BE2C (cell line): Measurements from ENCODE around the gene CIB2.
A peak's percentile ranks its signal among the peaks of the same experiment; 100 is the strongest.

Source experiments
- DNase-seq: peaks from one replicate; pipeline ENCODE4 v3.0.0-alpha.2; 2020
- H3K27me3 ChIP-seq: fragments of 250-450 bp; sonication (Bioruptor Pico); 2 replicates; pipeline ENCODE4 v1.5.1; 2020; ENCODE audit warnings: mild to moderate bottlenecking
- H3K36me3 ChIP-seq: fragments of 250-450 bp; sonication (Bioruptor Pico); 2 replicates; pipeline ENCODE4 v1.5.1; 2020; ENCODE audit warnings: mild to moderate bottlenecking
- H3K4me1 ChIP-seq: fragments of 250-450 bp; sonication (Bioruptor Pico); 2 replicates; pipeline ENCODE4 v1.5.1; 2020
- H3K4me3 ChIP-seq: 2 replicates; pipeline ENCODE4 v1.5.1; 2011; ENCODE audit warnings: low read depth, low read length
- H3K9me3 ChIP-seq: fragments of 250-450 bp; sonication (Bioruptor Pico); 2 replicates; pipeline ENCODE4 v1.5.1; 2020
- TF ChIP-seq, protein P1 (sequence below): IDR thresholded peaks from 2 replicates; pipeline ENCODE4 v1.5.1; 2012; ENCODE audit warnings: mild to moderate bottlenecking, low read depth, low read length

Gene CIB2

DNA sequence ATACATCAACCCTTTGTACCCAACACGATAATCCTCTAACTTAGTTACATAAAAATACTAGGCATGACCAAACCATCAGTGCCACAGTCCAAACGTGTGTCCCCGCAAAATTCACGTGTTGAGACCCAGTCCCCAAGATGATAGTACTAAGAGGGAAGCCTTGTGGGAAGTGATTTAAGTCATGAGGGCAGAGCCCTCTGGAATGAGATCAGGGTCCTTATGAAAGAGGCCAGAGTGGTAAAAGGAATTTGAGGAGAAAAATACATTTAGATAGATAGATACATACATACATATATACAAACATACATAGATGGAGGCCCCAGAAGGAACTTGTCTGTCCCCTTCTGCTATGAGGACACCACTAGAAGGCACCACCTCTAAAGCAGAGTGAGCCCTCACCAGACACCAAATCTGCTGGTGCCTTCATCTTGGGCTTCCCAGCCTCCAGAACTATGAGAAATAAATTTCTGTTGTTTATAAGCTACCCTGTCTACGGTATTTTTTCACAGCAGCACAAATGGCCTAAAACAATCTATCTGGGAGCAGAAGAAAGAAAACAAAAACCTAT is 61.7 kb downstream of the CIB2 start:
- Histone ChIP-seq H3K4me3 (no peak overlapping the region), H3K9me3 (no peaks in the 10 kb centered on the region), H3K4me1 (peaks cover 39% of the 10 kb centered on the region), H3K36me3 (no peaks in the 10 kb centered on the region; the same call in 1 of the 2 replicates), H3K27me3 (no peaks in the 10 kb centered on the region)
- DNase-seq, result no peak
- TF ChIP-seq, protein P1, sequence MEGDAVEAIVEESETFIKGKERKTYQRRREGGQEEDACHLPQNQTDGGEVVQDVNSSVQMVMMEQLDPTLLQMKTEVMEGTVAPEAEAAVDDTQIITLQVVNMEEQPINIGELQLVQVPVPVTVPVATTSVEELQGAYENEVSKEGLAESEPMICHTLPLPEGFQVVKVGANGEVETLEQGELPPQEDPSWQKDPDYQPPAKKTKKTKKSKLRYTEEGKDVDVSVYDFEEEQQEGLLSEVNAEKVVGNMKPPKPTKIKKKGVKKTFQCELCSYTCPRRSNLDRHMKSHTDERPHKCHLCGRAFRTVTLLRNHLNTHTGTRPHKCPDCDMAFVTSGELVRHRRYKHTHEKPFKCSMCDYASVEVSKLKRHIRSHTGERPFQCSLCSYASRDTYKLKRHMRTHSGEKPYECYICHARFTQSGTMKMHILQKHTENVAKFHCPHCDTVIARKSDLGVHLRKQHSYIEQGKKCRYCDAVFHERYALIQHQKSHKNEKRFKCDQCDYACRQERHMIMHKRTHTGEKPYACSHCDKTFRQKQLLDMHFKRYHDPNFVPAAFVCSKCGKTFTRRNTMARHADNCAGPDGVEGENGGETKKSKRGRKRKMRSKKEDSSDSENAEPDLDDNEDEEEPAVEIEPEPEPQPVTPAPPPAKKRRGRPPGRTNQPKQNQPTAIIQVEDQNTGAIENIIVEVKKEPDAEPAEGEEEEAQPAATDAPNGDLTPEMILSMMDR, result no peak

DNA sequence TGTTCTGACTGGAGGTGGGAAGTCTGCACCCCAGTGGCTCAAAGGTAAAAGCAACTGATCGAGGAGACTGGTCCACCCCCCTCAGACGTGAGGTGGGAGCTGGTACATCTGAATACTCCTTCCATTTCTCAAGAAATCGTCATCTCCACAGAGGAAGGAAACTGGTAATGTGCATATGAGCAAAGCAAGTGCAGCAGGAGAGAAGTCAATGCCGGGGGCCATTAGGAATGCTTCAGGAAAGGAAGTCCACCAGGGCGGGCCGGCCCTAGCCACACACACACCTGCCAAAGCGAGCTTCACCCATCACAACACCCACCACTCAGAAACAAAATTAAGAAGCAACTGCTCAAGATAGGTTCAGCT is 62.2 kb downstream of the CIB2 start:
- TF ChIP-seq, protein P1, result no peak
- H3K27me3 ChIP-seq, result no peaks in the 10 kb centered on the region
- DNase-seq, result no peak
- H3K36me3 ChIP-seq, result no peaks in the 10 kb centered on the region; the same call in 1 of the 2 replicates
- H3K4me3 ChIP-seq, result no peak overlapping the region
- no peaks in the 10 kb centered on the region for H3K9me3 ChIP-seq
- peaks cover 39% of the 10 kb centered on the region for H3K4me1 ChIP-seq

DNA sequence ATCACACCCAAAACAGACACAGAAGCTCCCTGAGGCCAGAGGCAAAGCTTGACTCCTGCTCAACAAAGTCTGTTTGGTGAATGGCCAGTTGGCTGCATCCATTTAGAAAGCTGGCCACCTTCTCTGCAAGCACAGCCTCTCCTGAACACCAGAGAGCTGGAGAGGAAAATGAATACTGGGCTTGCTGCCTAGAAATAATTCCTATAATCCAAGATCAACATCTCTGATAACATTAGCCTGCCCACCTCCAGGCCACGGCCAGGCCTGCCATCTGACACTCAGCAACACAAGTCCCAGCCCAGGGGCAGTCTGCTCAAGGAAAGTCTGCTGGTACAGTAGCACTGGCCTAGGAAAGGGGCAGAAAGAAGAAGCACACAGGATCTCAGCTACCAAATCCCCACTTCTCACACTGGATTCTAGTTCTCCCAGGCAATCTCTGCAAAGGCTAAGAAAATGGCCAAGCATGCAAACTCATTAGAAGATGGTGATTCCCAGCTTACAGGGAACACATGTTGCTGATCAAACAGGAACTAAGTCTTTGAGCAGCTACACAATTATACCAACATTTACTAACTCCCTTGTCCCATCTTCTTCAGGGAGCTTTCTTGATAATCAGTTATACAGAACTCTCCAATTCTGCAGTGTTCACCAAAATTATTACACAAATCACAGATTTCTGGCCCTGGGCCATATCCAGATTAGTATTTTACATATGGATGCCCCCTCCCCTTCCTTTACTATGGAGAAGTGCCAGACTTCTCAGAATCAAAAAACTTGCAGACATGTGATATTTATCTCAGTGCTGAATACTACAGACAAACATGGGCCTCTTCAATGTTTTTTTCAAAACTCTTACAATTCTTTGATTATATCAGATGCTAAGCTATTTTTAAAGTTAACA is 63.7 kb downstream of the CIB2 start:
- Histone ChIP-seq H3K36me3 (no peaks in the 10 kb centered on the region; the same call in 1 of the 2 replicates), H3K4me1 (peaks cover 39% of the 10 kb centered on the region), H3K4me3 (peak overlapping the region; percentile 9; the same call in 1 of the 2 replicates), H3K27me3 (no peaks in the 10 kb centered on the region), H3K9me3 (no peaks in the 10 kb centered on the region)
- TF ChIP-seq, protein P1, result no peak; the same call in 1 of the 2 replicates
- peak; percentile 80 for DNase-seq

DNA sequence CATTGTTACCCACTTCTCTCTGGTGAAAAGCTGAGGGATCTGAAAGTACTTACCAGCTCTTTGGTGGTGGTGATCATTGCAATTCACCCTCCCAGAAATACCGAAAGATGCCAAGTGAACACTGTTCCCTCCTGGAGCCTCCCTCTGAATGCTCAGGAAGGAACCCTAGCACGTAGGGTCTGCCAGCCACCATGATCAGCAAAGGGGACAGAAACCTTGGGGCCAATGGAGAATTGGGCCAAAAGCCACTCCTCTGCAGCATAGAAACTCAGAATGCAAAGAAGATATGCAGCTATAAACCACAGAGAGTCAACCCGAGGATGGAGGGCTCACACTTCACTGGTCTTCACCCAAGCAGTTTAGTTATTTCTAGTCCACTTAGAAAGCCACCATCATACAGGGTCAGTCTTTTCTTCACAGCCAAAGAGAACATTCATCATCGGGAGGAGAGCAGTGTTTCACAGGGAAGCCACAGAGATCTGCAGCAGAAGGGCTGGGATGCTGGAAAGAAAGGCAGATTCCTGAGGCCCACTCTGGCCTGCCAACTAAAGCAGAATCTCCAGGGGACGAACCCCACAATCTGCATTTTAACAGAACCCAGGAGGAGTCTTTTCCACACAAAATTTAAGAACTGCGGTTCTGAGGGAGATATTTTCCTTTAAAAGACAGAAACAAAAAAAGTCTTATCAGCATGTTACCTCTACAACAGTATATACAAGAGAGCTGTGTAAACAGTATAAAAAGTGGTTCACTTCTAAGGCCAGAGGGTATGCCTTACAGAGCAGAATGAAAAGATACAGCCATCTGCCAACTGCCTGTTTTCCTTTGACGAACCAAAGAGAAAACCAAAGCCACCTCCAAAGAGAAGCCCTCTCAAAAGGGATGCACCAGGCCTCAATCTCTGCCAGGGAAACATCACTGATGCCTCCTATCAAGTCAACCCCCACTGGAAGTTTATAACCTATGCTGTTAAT is 65.0 kb downstream of the CIB2 start:
- no peak for DNase-seq
- H3K9me3 ChIP-seq, result no peaks in the 10 kb centered on the region
- H3K4me1 ChIP-seq, result peaks cover 42% of the 10 kb centered on the region
- H3K4me3 ChIP-seq, result no peak overlapping the region
- no peaks in the 10 kb centered on the region for H3K27me3 ChIP-seq
- TF ChIP-seq, protein P1, result no peak
- no peaks in the 10 kb centered on the region; the same call in 1 of the 2 replicates for H3K36me3 ChIP-seq

DNA sequence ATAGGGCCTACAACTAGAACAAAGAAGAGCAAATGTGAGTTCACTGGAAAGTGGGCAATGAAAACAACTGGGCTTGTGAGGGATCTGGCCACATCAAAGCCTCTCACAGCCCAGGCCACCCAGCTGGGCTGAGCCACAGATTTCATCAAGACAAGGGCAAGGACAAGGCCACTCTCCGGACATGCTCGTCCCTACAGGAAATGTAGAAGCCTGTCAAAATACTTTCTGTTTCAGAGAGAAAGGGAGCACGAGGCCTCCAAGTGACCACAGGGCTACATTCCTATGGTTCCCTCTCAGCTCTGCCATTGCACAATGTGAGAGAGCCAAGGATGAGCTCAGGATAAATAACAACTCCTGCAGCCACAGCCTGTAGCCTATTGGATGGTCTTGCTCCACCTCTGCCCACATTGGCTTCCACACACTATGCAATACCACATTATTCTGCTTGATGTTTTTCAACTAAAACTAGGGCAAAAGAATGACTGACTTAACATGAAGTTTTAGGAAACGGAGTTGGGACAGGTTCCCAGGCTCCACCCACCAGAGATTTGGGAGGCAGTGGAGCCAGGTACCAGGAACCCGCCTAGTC is 65.9 kb downstream of the CIB2 start:
- Histone ChIP-seq H3K27me3 (no peaks in the 10 kb centered on the region), H3K9me3 (no peaks in the 10 kb centered on the region), H3K36me3 (no peaks in the 10 kb centered on the region; the same call in 1 of the 2 replicates), H3K4me1 (peaks cover 42% of the 10 kb centered on the region), H3K4me3 (no peak overlapping the region)
- DNase-seq, result no peak
- TF ChIP-seq, protein P1, result no peak
